SK-N-MC (cell line): ENCODE data around the gene SEC22A.
"Not testable (repeated sequence)": the region's sequence is repeated elsewhere in the genome, so short reads cannot be mapped to it uniquely, and the experiment has no call there.

Source experiments
- DNase-seq: peaks from one replicate; pipeline ENCODE4 v3.0.0-alpha.2; 2011; ENCODE audit warnings: low read depth, low spot score
- H3K27ac ChIP-seq: fragments of 200-600 bp; sonication (generic); 2 replicates; pipeline ENCODE4 v1.5.1; 2016; ENCODE audit warnings: mixed run types
- H3K36me3 ChIP-seq: fragments of 200-600 bp; sonication (generic); 2 replicates; pipeline ENCODE4 v1.6.1; 2017; ENCODE audit warnings: antibody characterized with exemption, low read length, mixed read lengths; ENCODE audit not compliant: insufficient read depth
- H3K4me3 ChIP-seq: fragments of 200-600 bp; sonication (generic); 2 replicates; pipeline ENCODE4 v1.5.1; 2016
- H3K9ac ChIP-seq: fragments of 200-600 bp; sonication (generic); 2 replicates; pipeline ENCODE4 v1.8.0; 2017; ENCODE audit warnings: mixed run types, mixed read lengths; ENCODE audit not compliant: insufficient read length
- H3K9me3 ChIP-seq: fragments of 200-600 bp; sonication (generic); 2 replicates; pipeline ENCODE4 v1.6.1; 2017; ENCODE audit warnings: low read depth, mild to moderate bottlenecking, antibody characterized with exemption, low read length, moderate library complexity, mixed read lengths
- EZH2 ChIP-seq: fragments of 200-600 bp; sonication (generic); IDR thresholded peaks from one replicate; pipeline ENCODE4 v1.6.1; 2017; ENCODE audit warnings: antibody characterized with exemption
- FOXP2 ChIP-seq: optimal IDR thresholded peaks from 2 replicates; pipeline ENCODE3; 2011; ENCODE audit warnings: mild to moderate bottlenecking, moderate library complexity; ENCODE audit not compliant: insufficient read depth; ENCODE audit errors: extremely low read length, control extremely low read depth
- POLR2AphosphoS5 ChIP-seq: IDR thresholded peaks from 2 replicates; pipeline ENCODE4 v1.6.1; 2012; ENCODE audit warnings: mild to moderate bottlenecking, low read depth, low read length, borderline replicate concordance

The SEC22A gene

DNA sequence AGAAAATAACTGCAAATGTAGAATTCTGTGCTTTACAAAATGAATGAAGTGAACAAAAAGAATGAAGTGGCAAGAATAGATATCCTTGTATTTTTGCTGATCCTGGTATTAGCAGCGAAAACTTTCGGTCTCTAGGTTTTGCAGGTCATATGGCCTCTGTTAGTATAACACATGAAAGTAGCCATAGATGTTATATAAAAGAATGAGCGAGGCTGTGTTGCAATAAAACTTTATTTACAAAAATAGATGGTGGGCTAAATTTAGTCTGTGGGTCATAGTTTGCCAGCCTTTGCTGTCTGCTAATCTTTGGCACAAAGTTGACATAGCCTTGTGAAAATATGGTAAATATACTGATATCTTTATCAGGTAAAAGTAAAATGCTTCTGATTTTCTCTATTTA, 35.2 kb downstream of the SEC22A start:
- no peak for TF ChIP-seq POLR2AphosphoS5
- no peak for TF ChIP-seq FOXP2
- TF ChIP-seq EZH2 = no peak

GRCh38 chr3:123239186-123239585, 37.4 kb downstream of the SEC22A start:
- H3K36me3 ChIP-seq = peaks cover 74% of the 10 kb centered on the region
- H3K9me3 ChIP-seq = peaks cover 14% of the 10 kb centered on the region
- H3K27ac ChIP-seq, H3K4me3 ChIP-seq, H3K9ac ChIP-seq, DNase-seq: not testable (repeated sequence)

More for the DNA sequence above, 35.2 kb downstream of the SEC22A start:
- Histone ChIP-seq H3K27ac (peak overlapping the region; percentile 8; the same call in 1 of the 2 replicates), H3K9ac (no peak overlapping the region), H3K4me3 (no peak overlapping the region), H3K9me3 (peaks cover 19% of the 10 kb centered on the region), H3K36me3 (peaks cover 81% of the 10 kb centered on the region)
- DNase-seq = no peak

DNA sequence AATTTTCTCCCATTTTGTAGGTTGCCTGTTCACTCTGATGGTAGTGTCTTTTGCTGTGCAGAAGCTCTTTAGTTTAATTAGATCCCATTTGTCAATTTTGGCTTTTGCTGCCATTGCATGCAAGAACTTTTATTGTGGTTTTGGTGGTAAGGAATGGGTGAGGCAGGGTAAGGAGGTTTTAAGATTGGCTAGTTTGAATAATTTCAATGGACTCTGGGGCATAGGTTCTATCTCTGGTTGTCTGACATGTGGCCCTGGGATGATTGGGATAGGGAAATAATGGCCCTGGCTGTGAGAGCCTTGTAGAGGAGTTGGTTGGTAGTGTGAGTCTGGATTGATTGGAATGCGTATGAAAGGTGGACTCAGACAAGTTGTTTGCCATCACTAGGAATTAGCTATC, 38.0 kb downstream of the SEC22A start:
- H3K36me3 ChIP-seq = peaks cover 71% of the 10 kb centered on the region
- TF ChIP-seq FOXP2 = no peak
- TF ChIP-seq EZH2 = no peak
- no peak for TF ChIP-seq POLR2AphosphoS5
- H3K27ac ChIP-seq = no peak overlapping the region
- no peak overlapping the region for H3K9ac ChIP-seq
- peaks cover 13% of the 10 kb centered on the region for H3K9me3 ChIP-seq
- no peak overlapping the region for H3K4me3 ChIP-seq
- DNase-seq = no peak

- TF ChIP-seq POLR2AphosphoS5 = peak; percentile 28; the same call in 1 of the 2 replicates
- TF ChIP-seq FOXP2 = no peak
- H3K4me3 ChIP-seq = no peak overlapping the region
- DNase-seq = no peak
- H3K27ac ChIP-seq = 0 out of 2 replicates have a peak overlapping the region, but pooled peaks have one; percentile 3
- H3K9me3 ChIP-seq = peaks cover 10% of the 10 kb centered on the region
- peaks cover 69% of the 10 kb centered on the region for H3K36me3 ChIP-seq
- no peak overlapping the region for H3K9ac ChIP-seq
Measured at GRCh38 chr3:123244128-123244527, 42.4 kb downstream of the SEC22A start.

DNA sequence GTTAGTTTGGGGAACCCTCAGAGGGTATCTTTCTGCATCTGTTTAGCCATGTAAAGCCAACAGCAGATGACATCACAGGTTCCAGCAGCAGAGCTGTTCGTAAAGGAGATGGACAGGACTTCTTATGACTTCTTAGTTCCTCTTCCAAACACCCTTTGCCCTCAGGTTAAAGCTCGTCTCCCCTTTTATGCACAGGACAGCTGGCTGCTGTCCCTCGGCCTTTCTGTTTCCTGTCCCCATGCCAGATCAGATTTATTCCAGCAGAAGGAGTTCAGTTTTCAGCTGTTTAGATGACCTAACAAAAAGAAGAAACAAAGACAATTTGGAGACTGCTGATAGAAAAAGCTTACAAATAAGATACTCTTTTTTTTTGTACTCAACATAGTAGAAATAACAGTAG, 45.1 kb downstream of the SEC22A start:
- TF ChIP-seq EZH2 (no peak), FOXP2 (no peak), POLR2AphosphoS5 (no peak)
- peak overlapping the region; percentile 72 for H3K27ac ChIP-seq
- DNase-seq = no peak
- H3K9me3 ChIP-seq = no peaks in the 10 kb centered on the region
- peak overlapping the region; percentile 11 for H3K9ac ChIP-seq
- H3K4me3 ChIP-seq = no peak overlapping the region
- H3K36me3 ChIP-seq = peaks cover 56% of the 10 kb centered on the region

DNA sequence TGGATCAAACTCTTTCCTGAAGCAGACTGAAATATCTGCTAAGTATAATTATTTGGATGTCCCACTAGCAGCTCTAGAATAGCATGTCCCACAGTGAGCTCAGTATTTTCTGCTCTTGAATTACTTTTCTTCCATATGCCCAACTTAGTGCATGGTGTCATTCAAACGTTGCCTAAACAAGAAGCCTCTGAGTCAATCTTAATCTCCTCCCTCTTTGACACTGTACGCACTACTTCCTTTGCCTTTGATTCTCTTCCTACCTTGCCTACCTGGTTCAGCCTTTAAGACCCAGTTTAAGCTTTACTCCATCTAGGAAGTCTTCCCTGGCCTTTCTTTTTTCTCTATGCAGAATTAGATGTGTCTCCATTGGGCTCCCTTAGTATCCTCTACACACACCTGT, 54.5 kb downstream of the SEC22A start:
- H3K9ac ChIP-seq = no peak overlapping the region
- H3K9me3 ChIP-seq = no peaks in the 10 kb centered on the region

GRCh38 chr3:123258359-123258758, 56.6 kb downstream of the SEC22A start:
- Histone ChIP-seq H3K4me3 (peak overlapping the region; percentile 18; the same call in 1 of the 2 replicates), H3K9me3 (no peaks in the 10 kb centered on the region), H3K27ac (peak overlapping the region; percentile 94), H3K36me3 (peaks cover 6% of the 10 kb centered on the region), H3K9ac (peak overlapping the region; percentile 54)
- no peak for TF ChIP-seq POLR2AphosphoS5
- TF ChIP-seq EZH2 = no peak
- TF ChIP-seq FOXP2 = no peak
- no peak for DNase-seq

More for the DNA sequence above, 54.5 kb downstream of the SEC22A start:
- TF ChIP-seq EZH2 (no peak), FOXP2 (no peak), POLR2AphosphoS5 (no peak)
- Histone ChIP-seq H3K36me3 (peaks cover 10% of the 10 kb centered on the region), H3K27ac (peak overlapping the region; percentile 73), H3K4me3 (no peak overlapping the region)
- DNase-seq = no peak

GRCh38 chr3:123258811-123259420, 57.2 kb downstream of the SEC22A start:
- H3K36me3 ChIP-seq = peaks cover 7% of the 10 kb centered on the region
- H3K27ac ChIP-seq = peak overlapping the region; percentile 94
- no peak for TF ChIP-seq EZH2
- no peaks in the 10 kb centered on the region for H3K9me3 ChIP-seq
- H3K9ac ChIP-seq = peak overlapping the region; percentile 54
- DNase-seq = peak; percentile 90
- H3K4me3 ChIP-seq = peak overlapping the region; percentile 18; the same call in 1 of the 2 replicates

DNA sequence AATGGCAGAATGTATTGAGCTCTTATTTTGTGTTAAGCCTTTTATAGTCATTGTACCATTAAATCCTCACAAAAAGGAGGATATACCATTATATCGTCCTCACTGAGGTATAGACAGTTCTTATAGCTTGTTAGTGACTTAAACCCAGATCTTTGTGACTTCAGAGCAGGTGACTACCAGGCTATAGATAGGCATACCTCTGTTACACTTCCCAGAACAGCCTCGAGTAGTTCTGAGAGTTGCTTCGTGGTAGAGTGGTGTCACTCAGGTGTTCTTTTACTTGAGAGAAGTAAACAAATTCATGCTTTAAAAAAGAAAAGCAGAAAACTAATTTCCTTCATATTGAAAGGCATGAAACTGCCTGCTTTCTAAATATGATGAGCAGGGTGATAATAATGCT, 59.9 kb downstream of the SEC22A start:
- Histone ChIP-seq H3K36me3 (peaks cover 28% of the 10 kb centered on the region), H3K4me3 (no peak overlapping the region), H3K27ac (peak overlapping the region; percentile 86), H3K9ac (no peak overlapping the region), H3K9me3 (peaks cover 16% of the 10 kb centered on the region; the same call in 1 of the 2 replicates)
- no peak for TF ChIP-seq EZH2
- no peak for TF ChIP-seq POLR2AphosphoS5
- no peak for TF ChIP-seq FOXP2
- DNase-seq = no peak
